HG02610 (cell line): ENCODE measurements around the gene KLK4.

Experiments
- ATAC-seq: cut with Tn5 transposase; IDR thresholded peaks from one replicate; pipeline ENCODE4 v1.9.1; 2021; ENCODE audit warnings: mild to moderate bottlenecking, moderate library complexity; ENCODE audit not compliant: unreplicated experiment

Gene KLK4

DNA sequence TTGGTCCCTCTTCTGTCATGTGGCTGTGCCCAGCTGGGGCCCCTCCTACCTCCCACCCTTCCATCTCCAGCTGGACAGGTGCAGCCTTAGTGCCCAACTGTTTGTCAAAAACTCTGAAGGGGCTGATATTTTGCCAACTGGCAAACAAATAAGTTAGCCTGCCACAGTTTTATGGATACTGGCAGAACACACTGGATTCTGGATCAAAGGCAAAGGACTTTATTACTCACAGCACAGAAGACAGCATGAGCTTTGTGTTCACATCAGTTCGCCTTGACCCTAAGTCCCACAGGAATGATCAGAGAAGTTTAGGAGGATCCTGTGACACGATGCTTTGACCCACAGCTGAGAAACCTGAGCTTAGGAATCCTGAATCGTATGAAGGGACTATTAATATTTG is 21.6 kb downstream of the KLK4 start:
- ATAC-seq = no peak

DNA sequence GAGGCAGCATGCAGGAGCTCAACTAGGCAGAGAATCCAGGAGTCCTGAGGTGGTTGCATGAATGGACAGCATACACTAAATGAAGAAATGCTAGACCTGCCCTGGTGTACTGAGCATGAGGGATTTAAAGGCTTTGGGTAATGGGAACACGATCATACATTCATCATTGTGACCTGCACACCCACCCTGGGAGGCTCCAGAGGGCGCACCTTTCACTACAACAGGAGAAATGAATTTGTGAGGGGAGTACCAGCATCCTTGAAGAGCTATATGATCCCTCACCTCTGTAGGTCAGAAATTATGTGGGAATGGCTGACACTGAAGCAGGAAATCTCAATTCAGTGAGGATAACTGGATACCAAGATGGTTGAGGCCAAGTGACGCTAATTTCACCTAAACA is 29.0 kb downstream of the KLK4 start:
- ATAC-seq = no peak

DNA sequence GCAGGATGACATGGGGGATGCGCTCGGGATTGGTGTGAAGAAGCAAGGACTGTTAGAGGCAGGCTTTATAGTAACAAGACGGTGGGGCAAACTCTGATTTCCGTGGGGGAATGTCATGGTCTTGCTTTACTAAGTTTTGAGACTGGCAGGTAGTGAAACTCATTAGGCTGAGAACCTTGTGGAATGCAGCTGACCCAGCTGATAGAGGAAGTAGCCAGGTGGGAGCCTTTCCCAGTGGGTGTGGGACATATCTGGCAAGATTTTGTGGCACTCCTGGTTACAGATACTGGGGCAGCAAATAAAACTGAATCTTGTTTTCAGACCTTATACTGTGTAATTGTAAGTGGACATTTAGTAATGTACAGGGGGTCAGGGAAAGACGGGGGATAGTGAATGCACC is 31.0 kb downstream of the KLK4 start:
- ATAC-seq = no peak

DNA sequence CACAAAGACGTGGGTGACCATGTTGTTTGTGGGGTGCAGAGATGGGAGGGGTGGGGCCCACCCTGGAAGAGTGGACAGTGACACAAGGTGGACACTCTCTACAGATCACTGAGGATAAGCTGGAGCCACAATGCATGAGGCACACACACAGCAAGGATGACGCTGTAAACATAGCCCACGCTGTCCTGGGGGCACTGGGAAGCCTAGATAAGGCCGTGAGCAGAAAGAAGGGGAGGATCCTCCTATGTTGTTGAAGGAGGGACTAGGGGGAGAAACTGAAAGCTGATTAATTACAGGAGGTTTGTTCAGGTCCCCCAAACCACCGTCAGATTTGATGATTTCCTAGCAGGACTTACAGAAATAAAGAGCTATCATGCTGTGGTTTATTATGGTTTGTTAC is 32.3 kb downstream of the KLK4 start:
- no peak for ATAC-seq

DNA sequence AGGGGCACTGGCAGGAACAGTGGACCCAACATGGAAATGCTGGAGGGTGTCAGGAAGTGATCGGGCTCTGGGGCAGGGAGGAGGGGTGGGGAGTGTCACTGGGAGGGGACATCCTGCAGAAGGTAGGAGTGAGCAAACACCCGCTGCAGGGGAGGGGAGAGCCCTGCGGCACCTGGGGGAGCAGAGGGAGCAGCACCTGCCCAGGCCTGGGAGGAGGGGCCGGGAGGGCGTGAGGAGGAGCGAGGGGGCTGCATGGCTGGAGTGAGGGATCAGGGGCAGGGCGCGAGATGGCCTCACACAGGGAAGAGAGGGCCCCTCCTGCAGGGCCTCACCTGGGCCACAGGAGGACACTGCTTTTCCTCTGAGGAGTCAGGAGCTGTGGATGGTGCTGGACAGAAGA is 33.9 kb downstream of the KLK4 start:
- ATAC-seq = no peak

DNA sequence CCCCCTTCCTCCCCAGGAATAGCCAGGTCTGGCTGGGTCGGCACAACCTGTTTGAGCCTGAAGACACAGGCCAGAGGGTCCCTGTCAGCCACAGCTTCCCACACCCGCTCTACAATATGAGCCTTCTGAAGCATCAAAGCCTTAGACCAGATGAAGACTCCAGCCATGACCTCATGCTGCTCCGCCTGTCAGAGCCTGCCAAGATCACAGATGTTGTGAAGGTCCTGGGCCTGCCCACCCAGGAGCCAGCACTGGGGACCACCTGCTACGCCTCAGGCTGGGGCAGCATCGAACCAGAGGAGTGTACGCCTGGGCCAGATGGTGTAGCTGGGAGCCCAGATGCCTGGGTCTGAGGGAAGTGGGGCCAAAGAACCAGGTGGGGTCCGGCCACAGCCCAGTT is 34.7 kb downstream of the KLK4 start:
- no peak for ATAC-seq

DNA sequence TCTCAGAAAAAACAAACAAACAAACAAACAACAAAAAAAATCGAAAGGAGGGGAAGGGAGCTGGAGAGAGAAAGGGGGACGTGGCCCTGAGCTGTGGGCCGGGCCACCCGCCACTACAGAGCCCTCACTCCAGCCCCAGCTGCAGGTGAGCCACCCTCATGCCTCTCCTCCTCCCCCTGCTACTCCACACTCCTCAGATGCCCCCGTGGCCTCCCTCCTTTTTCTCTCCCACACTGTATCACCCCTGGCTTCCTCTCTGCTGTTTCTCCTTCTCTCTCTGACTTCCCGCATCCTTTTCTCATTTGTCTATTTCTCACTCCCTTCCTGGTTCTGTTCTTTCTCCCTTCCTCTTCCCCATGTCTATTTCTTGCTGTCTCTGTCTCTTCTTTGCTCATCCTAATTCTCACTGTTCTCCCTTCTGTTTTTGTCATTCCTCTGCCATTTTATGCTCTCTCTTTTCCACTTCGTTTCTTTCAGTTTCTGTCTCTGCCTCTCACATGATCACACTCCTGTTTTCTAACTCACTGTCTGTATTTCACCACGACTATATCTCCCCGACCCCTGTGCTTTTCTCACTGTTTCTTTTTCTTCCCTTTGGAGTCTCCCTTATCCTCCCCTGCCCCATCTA is 35.3 kb downstream of the KLK4 start:
- ATAC-seq = no peak

DNA sequence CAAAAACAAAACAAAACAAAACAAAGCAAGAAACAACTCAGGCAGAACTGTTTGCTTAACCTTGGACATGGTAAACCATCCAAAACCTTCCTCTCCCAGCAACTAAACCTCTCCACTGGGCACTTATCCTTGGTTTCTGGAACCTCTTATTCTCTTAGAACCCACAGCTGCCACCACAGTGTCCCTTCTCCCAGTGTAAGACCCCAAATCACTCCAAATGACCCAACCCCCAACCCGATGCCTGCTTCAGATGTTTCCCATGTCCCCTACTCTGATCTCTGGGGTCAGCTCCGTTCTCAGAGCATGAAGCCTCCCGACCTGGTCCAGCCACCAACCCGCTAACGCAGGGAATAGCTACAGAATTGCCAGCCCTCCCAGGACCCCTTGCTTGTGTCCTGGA is 37.0 kb downstream of the KLK4 start:
- no peak for ATAC-seq

DNA sequence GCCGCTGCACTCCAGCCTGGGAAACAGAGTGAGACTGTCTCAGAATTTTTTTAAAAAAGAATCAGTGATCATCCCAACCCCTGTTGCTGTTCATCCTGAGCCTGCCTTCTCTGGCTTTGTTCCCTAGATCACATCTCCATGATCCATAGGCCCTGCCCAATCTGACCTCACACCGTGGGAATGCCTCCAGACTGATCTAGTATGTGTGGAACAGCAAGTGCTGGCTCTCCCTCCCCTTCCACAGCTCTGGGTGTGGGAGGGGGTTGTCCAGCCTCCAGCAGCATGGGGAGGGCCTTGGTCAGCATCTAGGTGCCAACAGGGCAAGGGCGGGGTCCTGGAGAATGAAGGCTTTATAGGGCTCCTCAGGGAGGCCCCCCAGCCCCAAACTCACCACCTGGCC is 38.1 kb downstream of the KLK4 start, which contains the start of gene KLK2:
KLK2 (plus strand) TSS at position 384 of the 400 bp plus-strand sequence. CDS start 35 bp downstream, outside the sequence.
- no peak for ATAC-seq

DNA sequence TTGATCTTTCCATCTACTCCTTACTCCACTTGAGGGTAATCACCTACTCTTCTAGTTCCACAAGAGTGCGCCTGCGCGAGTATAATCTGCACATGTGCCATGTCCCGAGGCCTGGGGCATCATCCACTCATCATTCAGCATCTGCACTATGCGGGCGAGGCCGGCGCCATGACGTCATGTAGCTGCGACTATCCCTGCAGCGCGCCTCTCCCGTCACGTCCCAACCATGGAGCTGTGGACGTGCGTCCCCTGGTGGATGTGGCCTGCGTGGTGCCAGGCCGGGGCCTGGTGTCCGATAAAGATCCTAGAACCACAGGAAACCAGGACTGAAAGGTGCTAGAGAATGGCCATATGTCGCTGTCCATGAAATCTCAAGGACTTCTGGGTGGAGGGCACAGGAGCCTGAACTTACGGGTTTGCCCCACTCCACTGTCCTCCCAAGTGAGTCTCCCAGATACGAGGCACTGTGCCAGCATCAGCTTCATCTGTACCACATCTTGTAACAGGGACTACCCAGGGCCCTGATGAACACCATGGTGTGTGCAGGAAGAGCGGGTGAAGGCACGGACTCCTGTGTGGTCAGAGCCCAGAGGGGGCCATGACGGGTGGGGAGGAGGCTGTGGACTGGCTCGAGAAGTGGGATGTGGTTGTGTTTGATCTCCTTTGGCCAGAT is 40.6 kb downstream of the KLK4 start:
- no peak for ATAC-seq

DNA sequence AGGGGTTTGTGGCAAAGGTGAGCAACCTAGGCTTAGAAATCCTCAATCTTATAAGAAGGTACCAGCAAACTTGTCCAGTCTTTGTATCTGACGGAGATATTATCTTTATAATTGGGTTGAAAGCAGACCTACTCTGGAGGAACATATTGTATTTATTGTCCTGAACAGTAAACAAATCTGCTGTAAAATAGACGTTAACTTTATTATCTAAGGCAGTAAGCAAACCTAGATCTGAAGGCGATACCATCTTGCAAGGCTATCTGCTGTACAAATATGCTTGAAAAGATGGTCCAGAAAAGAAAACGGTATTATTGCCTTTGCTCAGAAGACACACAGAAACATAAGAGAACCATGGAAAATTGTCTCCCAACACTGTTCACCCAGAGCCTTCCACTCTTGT is 41.7 kb downstream of the KLK4 start:
- ATAC-seq = no peak

DNA sequence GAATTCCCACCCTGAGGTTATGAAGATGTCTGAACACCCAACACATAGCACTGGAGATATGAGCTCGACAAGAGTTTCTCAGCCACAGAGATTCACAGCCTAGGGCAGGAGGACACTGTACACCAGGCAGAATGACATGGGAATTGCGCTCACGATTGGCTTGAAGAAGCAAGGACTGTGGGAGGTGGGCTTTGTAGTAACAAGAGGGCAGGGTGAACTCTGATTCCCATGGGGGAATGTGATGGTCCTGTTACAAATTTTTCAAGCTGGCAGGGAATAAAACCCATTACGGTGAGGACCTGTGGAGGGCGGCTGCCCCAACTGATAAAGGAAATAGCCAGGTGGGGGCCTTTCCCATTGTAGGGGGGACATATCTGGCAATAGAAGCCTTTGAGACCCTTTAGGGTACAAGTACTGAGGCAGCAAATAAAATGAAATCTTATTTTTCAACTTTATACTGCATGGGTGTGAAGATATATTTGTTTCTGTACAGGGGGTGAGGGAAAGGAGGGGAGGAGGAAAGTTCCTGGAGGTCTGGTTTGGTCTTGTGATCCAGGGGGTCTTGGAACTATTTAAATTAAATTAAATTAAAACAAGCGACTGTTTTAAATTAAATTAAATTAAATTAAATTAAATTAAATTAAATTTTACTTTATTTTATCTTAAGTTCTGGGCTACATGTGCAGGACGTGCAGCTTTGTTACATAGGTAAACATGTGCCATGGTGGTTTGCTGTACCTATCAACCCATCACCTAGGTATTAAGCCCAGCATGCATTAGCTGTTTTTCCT is 49.5 kb downstream of the KLK4 start:
- ATAC-seq = no peak

DNA sequence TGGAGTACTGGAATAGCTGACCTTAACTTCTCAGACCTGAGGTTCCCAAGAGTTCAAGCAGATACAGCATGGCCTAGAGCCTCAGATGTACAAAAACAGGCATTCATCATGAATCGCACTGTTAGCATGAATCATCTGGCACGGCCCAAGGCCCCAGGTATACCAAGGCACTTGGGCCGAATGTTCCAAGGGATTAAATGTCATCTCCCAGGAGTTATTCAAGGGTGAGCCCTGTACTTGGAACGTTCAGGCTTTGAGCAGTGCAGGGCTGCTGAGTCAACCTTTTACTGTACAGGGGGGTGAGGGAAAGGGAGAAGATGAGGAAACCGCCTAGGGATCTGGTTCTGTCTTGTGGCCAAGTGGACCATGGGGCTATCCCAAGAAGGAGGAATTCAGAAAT is 50.2 kb downstream of the KLK4 start:
- ATAC-seq = no peak

DNA sequence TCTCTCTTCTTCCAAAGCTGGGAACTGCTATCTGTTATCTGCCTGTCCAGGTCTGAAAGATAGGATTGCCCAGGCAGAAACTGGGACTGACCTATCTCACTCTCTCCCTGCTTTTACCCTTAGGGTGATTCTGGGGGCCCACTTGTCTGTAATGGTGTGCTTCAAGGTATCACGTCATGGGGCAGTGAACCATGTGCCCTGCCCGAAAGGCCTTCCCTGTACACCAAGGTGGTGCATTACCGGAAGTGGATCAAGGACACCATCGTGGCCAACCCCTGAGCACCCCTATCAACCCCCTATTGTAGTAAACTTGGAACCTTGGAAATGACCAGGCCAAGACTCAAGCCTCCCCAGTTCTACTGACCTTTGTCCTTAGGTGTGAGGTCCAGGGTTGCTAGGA is 51.3 kb downstream of the KLK4 start:
- ATAC-seq = no peak

DNA sequence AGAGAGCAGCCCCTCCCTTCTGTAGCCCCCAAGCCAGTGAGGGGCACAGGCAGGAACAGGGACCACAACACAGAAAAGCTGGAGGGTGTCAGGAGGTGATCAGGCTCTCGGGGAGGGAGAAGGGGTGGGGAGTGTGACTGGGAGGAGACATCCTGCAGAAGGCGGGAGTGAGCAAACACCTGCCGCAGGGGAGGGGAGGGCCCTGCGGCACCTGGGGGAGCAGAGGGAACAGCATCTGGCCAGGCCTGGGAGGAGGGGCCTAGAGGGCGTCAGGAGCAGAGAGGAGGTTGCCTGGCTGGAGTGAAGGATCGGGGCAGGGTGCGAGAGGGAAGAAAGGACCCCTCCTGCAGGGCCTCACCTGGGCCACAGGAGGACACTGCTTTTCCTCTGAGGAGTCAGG is 52.3 kb downstream of the KLK4 start:
- ATAC-seq = no peak

DNA sequence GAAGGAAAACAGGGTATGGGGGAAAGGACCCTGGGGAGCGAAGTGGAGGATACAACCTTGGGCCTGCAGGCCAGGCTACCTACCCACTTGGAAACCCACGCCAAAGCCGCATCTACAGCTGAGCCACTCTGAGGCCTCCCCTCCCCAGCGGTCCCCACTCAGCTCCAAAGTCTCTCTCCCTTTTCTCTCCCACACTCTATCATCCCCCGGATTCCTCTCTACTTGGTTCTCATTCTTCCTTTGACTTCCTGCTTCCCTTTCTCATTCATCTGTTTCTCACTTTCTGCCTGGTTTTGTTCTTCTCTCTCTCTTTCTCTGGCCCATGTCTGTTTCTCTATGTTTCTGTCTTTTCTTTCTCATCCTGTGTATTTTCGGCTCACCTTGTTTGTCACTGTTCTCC is 53.8 kb downstream of the KLK4 start:
- no peak for ATAC-seq
